Activated CD4-positive, alpha-beta T cell treated with anti-CD3 and anti-CD28 coated beads, Interleukin-2, amount 10 ng/mL, durations not matched to agents 24 days and 14 days (primary cell): ENCODE measurements around the gene CCL13. TPM values are rescaled to one million over a fixed set of nuclear protein-coding genes. Genes with fewer than 3 reads are reported as not detected.
A peak's percentile ranks its signal among the peaks of the same experiment; 100 is the strongest.

ENCODE experiments used
- DNase-seq: peaks from one replicate; pipeline ENCODE4 v3.0.0; 2022
- H3K27ac Mint-ChIP-seq: one replicate; pipeline ENCODE4 v1.8.0; 2022; ENCODE audit warnings: mild to moderate bottlenecking, mixed read lengths
- H3K27me3 Mint-ChIP-seq: one replicate; pipeline ENCODE4 v1.8.0; 2022; ENCODE audit warnings: mixed read lengths
- H3K36me3 Mint-ChIP-seq: one replicate; pipeline ENCODE4 v1.8.0; 2022; ENCODE audit warnings: low read depth, mild to moderate bottlenecking, mixed read lengths
- H3K4me1 Mint-ChIP-seq: one replicate; pipeline ENCODE4 v1.8.0; 2021; ENCODE audit warnings: mixed read lengths
- H3K4me3 Mint-ChIP-seq: one replicate; pipeline ENCODE4 v1.8.0; 2022; ENCODE audit warnings: mild to moderate bottlenecking, moderate library complexity, mixed read lengths
- H3K9me3 Mint-ChIP-seq: one replicate; pipeline ENCODE4 v1.8.0; 2021; ENCODE audit warnings: mixed read lengths
- intact Hi-C: fragments of 100-400 bp; cut with micrococcal nuclease; formaldehyde crosslinking; loops from one replicate; pipeline ENCODE4 v1.15.1; 2023
- total RNA-seq: library from RNA; stranded (reverse); gene quantifications from 2 replicates; pipeline ENCODE4 v1.2.3, GENCODE V29; 2022

Gene CCL13
- total RNA-seq, 1 donor from 2014 or later = not detected

- H3K27ac Mint-ChIP-seq = no peak overlapping the region
- no peaks in the 10 kb centered on the region for H3K36me3 Mint-ChIP-seq
- no peak for DNase-seq
- H3K4me1 Mint-ChIP-seq = no peaks in the 10 kb centered on the region
- peaks cover 60% of the 10 kb centered on the region for H3K27me3 Mint-ChIP-seq
- intact Hi-C loops = no loop called here
- H3K9me3 Mint-ChIP-seq = no peaks in the 10 kb centered on the region
- no peak overlapping the region for H3K4me3 Mint-ChIP-seq
These were observed 6.5 kb upstream of the CCL13 start for GRCh38 chr17:34349751-34350150.

GRCh38 chr17:34351096-34351495, 5.2 kb upstream of the CCL13 start:
- Mint-ChIP-seq H3K9me3 (no peaks in the 10 kb centered on the region), H3K27ac (no peak overlapping the region), H3K36me3 (no peaks in the 10 kb centered on the region), H3K4me1 (no peaks in the 10 kb centered on the region), H3K4me3 (no peak overlapping the region), H3K27me3 (peaks cover 59% of the 10 kb centered on the region)
- intact Hi-C loops = no loop called here
- no peak for DNase-seq

GRCh38 chr17:34352191-34352590, 4.1 kb upstream of the CCL13 start:
- H3K4me1 Mint-ChIP-seq = no peaks in the 10 kb centered on the region
- no peak overlapping the region for H3K4me3 Mint-ChIP-seq
- no peak overlapping the region for H3K27ac Mint-ChIP-seq
- DNase-seq = no peak
- no peaks in the 10 kb centered on the region for H3K36me3 Mint-ChIP-seq
- intact Hi-C loops = no loop called here
- no peaks in the 10 kb centered on the region for H3K9me3 Mint-ChIP-seq
- peaks cover 58% of the 10 kb centered on the region for H3K27me3 Mint-ChIP-seq

- H3K4me3 Mint-ChIP-seq = no peak overlapping the region
- no peak overlapping the region for H3K27ac Mint-ChIP-seq
- H3K27me3 Mint-ChIP-seq = peaks cover 49% of the 10 kb centered on the region
- intact Hi-C loops = no loop called here
- no peaks in the 10 kb centered on the region for H3K4me1 Mint-ChIP-seq
- H3K9me3 Mint-ChIP-seq = no peaks in the 10 kb centered on the region
- no peaks in the 10 kb centered on the region for H3K36me3 Mint-ChIP-seq
- DNase-seq = no peak
These were observed 1.6 kb upstream of the CCL13 start for GRCh38 chr17:34354637-34355036.

- intact Hi-C loops = no loop called here
- H3K4me1 Mint-ChIP-seq = peaks cover 8% of the 10 kb centered on the region
- peaks cover 39% of the 10 kb centered on the region for H3K27me3 Mint-ChIP-seq
- peak; percentile 17 for DNase-seq
- no peaks in the 10 kb centered on the region for H3K36me3 Mint-ChIP-seq
- no peak overlapping the region for H3K4me3 Mint-ChIP-seq
- H3K27ac Mint-ChIP-seq = no peak overlapping the region
- H3K9me3 Mint-ChIP-seq = no peaks in the 10 kb centered on the region
These were observed 1.1 kb downstream of the CCL13 start for GRCh38 chr17:34357398-34357797.

GRCh38 chr17:34358631-34359030, 2.4 kb downstream of the CCL13 start:
- Mint-ChIP-seq H3K27ac (no peak overlapping the region), H3K4me3 (no peak overlapping the region), H3K27me3 (peaks cover 32% of the 10 kb centered on the region), H3K4me1 (peaks cover 18% of the 10 kb centered on the region), H3K36me3 (no peaks in the 10 kb centered on the region), H3K9me3 (no peaks in the 10 kb centered on the region)
- intact Hi-C loops = no loop called here
- DNase-seq = peak; percentile 49

GRCh38 chr17:34360601-34361270, 4.5 kb downstream of the CCL13 start:
- intact Hi-C loops = loop anchor here (1.0 to 5.0 kb wide), 4 partner anchors 16 to 189 kb away; no protein-coding TSS in a partner anchor
- H3K4me1 Mint-ChIP-seq = peaks cover 36% of the 10 kb centered on the region
- H3K4me3 Mint-ChIP-seq = peak overlapping the region; percentile 18
- H3K9me3 Mint-ChIP-seq = no peaks in the 10 kb centered on the region
- H3K27me3 Mint-ChIP-seq = peaks cover 29% of the 10 kb centered on the region
- DNase-seq = peak; percentile 56
- no peak overlapping the region for H3K27ac Mint-ChIP-seq
- H3K36me3 Mint-ChIP-seq = no peaks in the 10 kb centered on the region

- Mint-ChIP-seq H3K36me3 (no peaks in the 10 kb centered on the region), H3K27me3 (peaks cover 22% of the 10 kb centered on the region), H3K27ac (peak overlapping the region; percentile 6), H3K4me3 (peak overlapping the region; percentile 56), H3K4me1 (peaks cover 44% of the 10 kb centered on the region), H3K9me3 (no peaks in the 10 kb centered on the region)
- DNase-seq = peak; percentile 95
- intact Hi-C loops = loop anchor here (1.0 to 5.0 kb wide), 4 partner anchors 15 to 190 kb away; no protein-coding TSS in a partner anchor
These were observed 5.3 kb downstream of the CCL13 start for GRCh38 chr17:34361478-34362061.

GRCh38 chr17:34363183-34363661, 6.9 kb downstream of the CCL13 start, which contains the start of gene CCL1:
Gene CCL1 (minus strand): TSS chr17:34363233. CDS start chr17:34363161, 72 bp downstream.
- H3K4me3 Mint-ChIP-seq = peak within 1 kb of the TSS; percentile 56
- intact Hi-C loops = loop anchor here (5.0 kb wide), 1 partner anchor 56 kb away; no protein-coding TSS in a partner anchor
- H3K4me1 Mint-ChIP-seq = peaks cover 53% of the 10 kb centered on the region
- peaks cover 23% of the 10 kb centered on the region for H3K27me3 Mint-ChIP-seq
- H3K27ac Mint-ChIP-seq = peak within 1 kb of the TSS; percentile 75
- H3K9me3 Mint-ChIP-seq = no peaks in the 10 kb centered on the region
- H3K36me3 Mint-ChIP-seq = no peaks in the 10 kb centered on the region
- peak; percentile 48 for DNase-seq

GRCh38 chr17:34364751-34365150, 8.5 kb downstream of the CCL13 start:
- H3K4me1 Mint-ChIP-seq = peaks cover 57% of the 10 kb centered on the region
- intact Hi-C loops = loop anchor here (5.0 kb wide), 1 partner anchor 57 kb away; no protein-coding TSS in a partner anchor
- H3K9me3 Mint-ChIP-seq = no peaks in the 10 kb centered on the region
- H3K27me3 Mint-ChIP-seq = peaks cover 20% of the 10 kb centered on the region
- peak; percentile 55 for DNase-seq
- peak overlapping the region; percentile 15 for H3K4me3 Mint-ChIP-seq
- H3K27ac Mint-ChIP-seq = no peak overlapping the region
- no peaks in the 10 kb centered on the region for H3K36me3 Mint-ChIP-seq

GRCh38 chr17:34365340-34365739, 9.1 kb downstream of the CCL13 start:
- Mint-ChIP-seq H3K36me3 (no peaks in the 10 kb centered on the region), H3K27ac (no peak overlapping the region), H3K4me1 (peaks cover 61% of the 10 kb centered on the region), H3K27me3 (peaks cover 20% of the 10 kb centered on the region), H3K9me3 (no peaks in the 10 kb centered on the region), H3K4me3 (peak overlapping the region; percentile 15)
- DNase-seq = peak; percentile 71
- intact Hi-C loops = no loop called here

- Mint-ChIP-seq H3K27ac (peak overlapping the region; percentile 6), H3K27me3 (peaks cover 20% of the 10 kb centered on the region), H3K4me1 (peaks cover 64% of the 10 kb centered on the region), H3K36me3 (no peaks in the 10 kb centered on the region), H3K9me3 (no peaks in the 10 kb centered on the region), H3K4me3 (no peak overlapping the region)
- intact Hi-C loops = no loop called here
- DNase-seq = peak; percentile 52
These were observed 9.7 kb downstream of the CCL13 start for GRCh38 chr17:34366010-34366409.

GRCh38 chr17:34366529-34367107, 10.3 kb downstream of the CCL13 start:
- Mint-ChIP-seq H3K27me3 (peaks cover 20% of the 10 kb centered on the region), H3K36me3 (no peaks in the 10 kb centered on the region), H3K27ac (peak overlapping the region; percentile 6), H3K4me1 (peaks cover 68% of the 10 kb centered on the region), H3K4me3 (no peak overlapping the region), H3K9me3 (no peaks in the 10 kb centered on the region)
- peak; percentile 49 for DNase-seq
- intact Hi-C loops = no loop called here
